DND-41 (cell line): ENCODE data around the gene PCDH12.
A peak's percentile ranks its signal among the peaks of the same experiment; 100 is the strongest.

ENCODE experiments used
- ATAC-seq: fragments of 200-7000 bp; cut with Tn5 transposase; 3 replicates; pipeline ENCODE4 v1.9.1; 2021; ENCODE audit warnings: low read depth; ENCODE audit not compliant: insufficient read depth
- DNase-seq: peaks from one replicate; pipeline ENCODE4 v3.0.0-alpha.2; 2020
- H2AFZ ChIP-seq: 2 replicates; pipeline ENCODE4 v1.6.0; 2012; ENCODE audit warnings: low read depth, low read length
- H3K27ac ChIP-seq: 2 replicates; pipeline ENCODE4 v1.5.1; 2012; ENCODE audit warnings: low read length, inconsistent platforms
- H3K27me3 ChIP-seq: fragments of 200-600 bp; sonication (generic); 2 replicates; pipeline ENCODE4 v1.6.0; 2012; ENCODE audit warnings: low read length, mild to moderate bottlenecking, inconsistent platforms; ENCODE audit not compliant: insufficient read depth, poor library complexity
- H3K36me3 ChIP-seq: 2 replicates; pipeline ENCODE4 v1.5.1; 2012; ENCODE audit warnings: low read length, inconsistent platforms; ENCODE audit not compliant: insufficient read depth
- H3K4me1 ChIP-seq: 2 replicates; pipeline ENCODE4 v1.5.1; 2012; ENCODE audit warnings: mild to moderate bottlenecking, low read length; ENCODE audit not compliant: insufficient read depth
- H3K4me2 ChIP-seq: 2 replicates; pipeline ENCODE4 v1.6.0; 2012; ENCODE audit warnings: mild to moderate bottlenecking, moderate library complexity, low read length, inconsistent platforms; ENCODE audit not compliant: insufficient read depth
- H3K4me3 ChIP-seq, 2 experiments: fragments of 200-600 bp in 1 of 2; shearing (Covaris generic) in 1 of 2; 2 replicates each; pipeline ENCODE4 v1.5.1; 2012 to 2016; ENCODE audit warnings: inconsistent platforms in 2 of 2, low read length in 2 of 2, mild to moderate bottlenecking in 2 of 2, low read depth in 1 of 2, moderate library complexity in 1 of 2
- H3K79me2 ChIP-seq: 2 replicates; pipeline ENCODE4 v1.6.0; 2012; ENCODE audit warnings: low read length, inconsistent platforms; ENCODE audit not compliant: insufficient read depth
- H3K9ac ChIP-seq: 2 replicates; pipeline ENCODE4 v1.6.0; 2012; ENCODE audit warnings: low read depth, mild to moderate bottlenecking, inconsistent platforms, low read length, moderate library complexity
- H3K9me3 ChIP-seq: 2 replicates; pipeline ENCODE4 v1.5.1; 2012; ENCODE audit warnings: low read length, moderate library complexity, mild to moderate bottlenecking, inconsistent platforms; ENCODE audit not compliant: insufficient read depth, severe bottlenecking
- H4K20me1 ChIP-seq: 2 replicates; pipeline ENCODE4 v1.6.0; 2012; ENCODE audit warnings: low read length; ENCODE audit not compliant: insufficient read depth
- CTCF ChIP-seq: IDR thresholded peaks from 2 replicates; pipeline ENCODE4 v1.5.1; 2012; ENCODE audit warnings: borderline replicate concordance, low read length, moderate library complexity, mild to moderate bottlenecking; ENCODE audit not compliant: poor library complexity, severe bottlenecking; ENCODE audit errors: extremely low read depth
- EZH2 ChIP-seq: IDR thresholded peaks from 3 replicates; pipeline ENCODE4 v1.6.1; 2012; ENCODE audit warnings: borderline replicate concordance, low read depth, mild to moderate bottlenecking, moderate library complexity, low read length, inconsistent platforms; ENCODE audit not compliant: severe bottlenecking

PCDH12 gene

GRCh38 chr5:141992349-141992963 lies 34.5 kb upstream of the PCDH12 start:
- Histone ChIP-seq H4K20me1 (no peaks in the 10 kb centered on the region), H3K36me3 (peaks cover 55% of the 10 kb centered on the region), H2AFZ (no peak overlapping the region), H3K27ac (no peak overlapping the region), H3K4me3 (no peak overlapping the region), H3K27me3 (no peaks in the 10 kb centered on the region), H3K9me3 (no peaks in the 10 kb centered on the region), H3K9ac (no peak overlapping the region), H3K4me1 (no peaks in the 10 kb centered on the region), H3K4me2 (no peak overlapping the region), H3K79me2 (no peaks in the 10 kb centered on the region)
- TF ChIP-seq EZH2 (no peak), CTCF (peak; percentile 80)
- DNase-seq (peak; percentile 74), ATAC-seq (peak; percentile 90)

GRCh38 chr5:141989720-141990119 lies 31.7 kb upstream of the PCDH12 start:
- Histone ChIP-seq H3K79me2 (no peaks in the 10 kb centered on the region), H3K36me3 (peaks cover 72% of the 10 kb centered on the region), H3K27ac (no peak overlapping the region), H3K9ac (no peak overlapping the region), H3K4me2 (no peak overlapping the region), H4K20me1 (peaks cover 3% of the 10 kb centered on the region; the same call in 1 of the 2 replicates), H2AFZ (no peak overlapping the region), H3K4me1 (no peaks in the 10 kb centered on the region), H3K9me3 (no peaks in the 10 kb centered on the region), H3K4me3 (no peak overlapping the region), H3K27me3 (no peaks in the 10 kb centered on the region)
- DNase-seq (no peak), ATAC-seq (no peak)
- TF ChIP-seq CTCF (no peak), EZH2 (no peak)

GRCh38 chr5:141986072-141986471 lies 28.1 kb upstream of the PCDH12 start:
- ATAC-seq (no peak), DNase-seq (no peak)
- Histone ChIP-seq H2AFZ (no peak overlapping the region), H3K27ac (no peak overlapping the region), H3K27me3 (no peaks in the 10 kb centered on the region), H3K9ac (no peak overlapping the region), H3K9me3 (no peaks in the 10 kb centered on the region), H3K79me2 (no peaks in the 10 kb centered on the region), H3K36me3 (peaks cover 73% of the 10 kb centered on the region), H4K20me1 (peaks cover 3% of the 10 kb centered on the region; the same call in 1 of the 2 replicates), H3K4me3 (no peak overlapping the region), H3K4me2 (no peak overlapping the region), H3K4me1 (no peaks in the 10 kb centered on the region)
- TF ChIP-seq CTCF (no peak), EZH2 (no peak)

GRCh38 chr5:141982626-141983025 lies 24.6 kb upstream of the PCDH12 start:
- H3K36me3 ChIP-seq: peaks cover 88% of the 10 kb centered on the region
- H3K27ac ChIP-seq: no peak overlapping the region
- H3K4me2 ChIP-seq: no peak overlapping the region
- TF ChIP-seq EZH2 (no peak), CTCF (no peak)
- H2AFZ ChIP-seq: no peak overlapping the region
- no peak overlapping the region for H3K4me3 ChIP-seq
- ATAC-seq (no peak), DNase-seq (no peak)
- H3K4me1 ChIP-seq: no peaks in the 10 kb centered on the region
- H3K9me3 ChIP-seq: no peaks in the 10 kb centered on the region
- H4K20me1 ChIP-seq: peaks cover 3% of the 10 kb centered on the region; the same call in 1 of the 2 replicates
- no peak overlapping the region for H3K9ac ChIP-seq
- H3K27me3 ChIP-seq: no peaks in the 10 kb centered on the region
- no peaks in the 10 kb centered on the region for H3K79me2 ChIP-seq
